CD4-positive, alpha-beta T cell treated with Interleukin-12 subunit alpha and Interleukin-12 subunit beta, for 1 hour (primary cell): ENCODE data around the gene MEIKIN.

Source experiments
- DNase-seq: peaks from one replicate; pipeline ENCODE4 v3.0.0-alpha.2; 2020

The MEIKIN gene

DNA sequence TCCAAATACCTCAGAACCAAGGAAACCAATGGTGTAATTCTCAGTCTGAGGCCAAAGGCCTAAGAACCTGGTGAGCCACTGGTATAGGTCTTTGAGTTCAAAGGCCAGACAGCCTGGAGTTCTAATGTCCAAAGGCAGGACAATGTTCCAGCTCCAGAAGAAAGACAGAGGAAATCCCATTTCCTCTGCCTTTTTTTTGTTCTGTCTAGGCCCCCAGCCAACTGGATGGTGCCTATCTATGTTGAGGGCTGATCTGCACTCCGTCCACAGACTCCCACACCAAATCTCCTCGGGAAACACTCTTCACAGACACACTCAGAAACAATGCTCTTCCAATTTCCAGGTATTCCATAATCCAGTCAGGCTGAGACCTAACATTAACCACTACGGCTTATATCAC, 178.8 kb downstream of the MEIKIN start:
- no peak for DNase-seq

DNA sequence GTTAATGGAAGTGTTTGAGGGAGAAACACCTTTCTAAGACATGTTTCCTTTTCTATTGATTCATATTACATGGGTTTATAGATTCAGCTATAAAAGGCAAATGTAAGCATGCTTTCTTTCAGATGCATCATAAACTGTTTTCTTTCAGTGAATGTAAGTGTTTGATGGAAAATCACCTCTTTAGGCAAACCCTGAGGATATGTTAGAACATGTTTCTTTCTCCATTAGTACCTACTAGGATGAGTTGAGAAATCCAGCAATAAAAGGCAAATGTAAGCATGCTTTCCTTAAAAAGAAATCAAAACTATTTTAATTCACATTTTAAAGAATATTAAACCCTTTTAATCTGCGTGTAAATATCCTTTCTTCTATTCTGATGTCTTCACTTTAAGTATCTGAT, 180.2 kb downstream of the MEIKIN start:
- DNase-seq, result no peak

DNA sequence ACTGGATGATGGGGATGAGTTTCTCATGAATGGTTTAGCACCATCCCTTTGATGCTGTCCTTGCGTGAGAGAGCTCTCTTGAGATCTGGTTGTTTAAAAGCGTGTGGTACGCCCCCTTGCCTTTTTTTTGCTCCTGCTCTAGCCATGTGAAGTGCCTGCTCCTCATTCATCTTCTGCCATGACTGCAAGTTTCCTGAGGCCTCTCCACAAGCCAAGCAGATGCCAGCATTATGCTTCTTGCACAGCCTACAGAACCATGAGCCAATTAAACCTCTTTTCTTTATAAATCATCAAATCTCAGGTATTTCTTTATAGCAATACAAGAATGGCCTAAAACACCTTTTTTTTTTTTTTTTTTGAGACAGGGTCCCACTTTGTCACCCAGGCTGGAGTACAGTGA, 181.5 kb downstream of the MEIKIN start:
- no peak for DNase-seq

DNA sequence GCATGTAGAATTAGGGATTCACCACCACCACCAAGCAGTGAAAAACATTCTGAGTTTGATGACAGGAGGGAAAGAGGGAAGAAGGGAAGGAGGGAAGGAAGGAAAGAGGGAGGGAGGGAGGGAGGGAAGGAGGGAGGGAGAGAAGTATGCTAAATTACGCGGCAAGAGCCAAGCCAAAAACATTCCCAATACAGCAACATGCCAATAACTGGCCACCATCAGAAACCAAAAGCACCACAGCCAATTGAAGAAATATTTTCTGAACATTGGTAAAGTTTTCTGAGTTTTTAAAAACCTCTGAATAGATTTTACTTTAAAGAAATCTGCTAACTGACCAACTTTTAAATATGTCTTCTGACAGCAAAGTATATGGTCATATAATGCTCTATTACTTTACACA, 184.7 kb downstream of the MEIKIN start:
- no peak for DNase-seq

DNA sequence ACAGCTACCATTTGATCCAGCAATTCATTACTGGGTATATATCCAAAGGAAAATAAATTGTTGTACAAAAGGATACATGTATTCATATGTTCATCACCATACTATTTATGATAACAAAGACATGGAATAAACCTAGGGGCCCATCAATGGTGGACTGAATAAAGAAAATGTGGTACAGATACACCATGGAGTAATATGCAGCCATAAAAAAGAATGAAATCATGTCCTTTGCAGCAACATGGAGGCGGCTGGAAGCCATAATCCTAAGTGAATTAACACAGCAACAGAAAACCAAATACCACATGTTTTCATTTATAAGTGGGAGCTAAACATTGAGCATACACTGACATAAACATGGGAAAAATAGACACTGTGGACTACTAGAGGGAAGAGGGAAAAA, 185.8 kb downstream of the MEIKIN start:
- DNase-seq, result no peak

DNA sequence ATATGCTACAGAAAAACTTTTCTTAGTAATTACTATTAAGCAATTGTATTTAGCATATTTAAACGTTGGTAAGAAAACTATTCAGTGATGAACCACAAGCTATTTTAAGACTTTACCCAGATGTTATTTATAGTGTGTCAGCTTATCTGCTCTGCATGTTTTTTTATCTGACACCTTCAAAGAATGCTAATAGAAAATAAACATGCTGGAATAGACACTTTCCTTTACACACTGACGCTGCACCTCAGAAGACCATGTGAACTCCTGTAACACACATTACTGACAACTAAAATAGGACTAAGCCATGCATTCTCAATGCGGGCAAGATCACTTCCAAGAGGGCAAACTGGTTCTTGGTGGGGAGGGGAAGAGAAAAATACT, 187.0 kb downstream of the MEIKIN start:
- no peak for DNase-seq

DNA sequence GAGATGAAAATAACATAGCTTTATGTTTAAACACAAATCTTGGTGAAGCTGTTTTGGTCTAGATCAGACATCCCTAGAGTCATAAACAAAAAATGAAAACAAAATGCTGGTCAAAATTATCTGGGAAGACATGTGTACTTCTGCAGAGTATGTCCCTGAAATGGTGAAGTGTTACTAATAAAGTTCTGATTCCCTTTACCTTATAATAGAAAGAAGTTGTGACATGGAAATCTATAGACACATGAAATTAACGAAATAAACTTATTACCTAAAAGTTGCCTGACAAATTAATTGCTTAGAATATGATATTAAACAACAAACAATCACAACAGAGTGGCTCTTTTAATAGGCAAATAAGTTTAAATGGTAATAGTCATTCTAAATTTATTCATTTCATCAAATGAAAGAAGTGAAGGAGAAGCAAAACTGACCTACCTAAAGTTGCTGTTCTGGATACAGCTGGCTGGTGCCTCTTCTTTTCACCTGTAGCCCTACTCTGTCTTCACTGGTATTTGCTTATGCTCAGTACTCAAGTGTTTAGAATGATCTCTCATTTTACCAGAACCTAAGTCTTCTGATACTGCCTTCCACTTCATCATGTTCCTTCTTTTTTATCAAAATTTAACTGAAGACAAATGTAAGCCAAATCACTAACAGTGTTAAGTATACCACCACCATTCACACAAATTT, 187.5 kb downstream of the MEIKIN start:
- DNase-seq, result no peak
